Measurements from ENCODE around the gene CTNND2.

Gene CTNND2

DNA sequence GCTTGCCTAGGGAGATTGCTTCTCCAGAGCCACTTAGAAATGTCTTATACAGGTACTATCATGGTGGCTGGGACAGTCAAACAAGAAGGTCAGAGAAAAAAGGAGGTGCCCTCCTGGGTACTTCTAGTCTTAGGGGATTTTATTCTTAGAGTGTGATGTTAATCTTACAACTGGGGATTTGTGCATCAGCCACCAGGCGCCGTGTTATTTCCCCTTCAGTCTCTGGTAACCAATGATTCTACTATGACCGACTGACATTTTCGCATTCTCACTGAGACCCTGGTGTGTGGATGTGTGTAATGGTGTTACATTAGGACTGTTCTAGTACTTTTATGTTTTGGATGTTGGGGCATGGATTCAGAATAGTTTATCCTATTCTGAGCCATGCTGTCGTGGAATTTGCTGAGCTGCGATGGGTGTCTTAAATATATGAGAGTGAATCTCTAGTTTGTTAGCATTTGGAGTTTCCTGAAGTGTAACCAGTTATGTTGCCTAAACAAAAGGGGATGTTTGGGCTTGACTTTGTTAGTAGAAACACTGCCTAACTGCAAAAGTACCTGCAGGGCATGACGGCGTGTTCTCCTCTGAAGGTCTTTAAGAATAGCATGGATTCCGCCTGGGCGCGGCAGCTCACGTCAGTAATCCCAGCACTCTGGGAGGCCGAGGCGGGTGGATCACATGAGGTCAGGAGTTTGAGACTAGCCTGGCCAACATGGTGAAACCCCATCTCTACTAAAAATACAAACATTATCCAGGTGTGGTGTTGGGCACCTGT, 968.0 kb downstream of the CTNND2 start:
- no peak for TF ChIP-seq ZNF792 (tag by site-specific recombination; IDR thresholded peaks at IDR 0.05)
- TF ChIP-seq ZXDB (tag by site-specific recombination; IDR thresholded peaks at IDR 0.05) = no peak
- TF ChIP-seq KLF10 (tag by site-specific recombination; IDR thresholded peaks at IDR 0.05) = no peak
- no peak for TF ChIP-seq ZFP3 (tag by site-specific recombination; IDR thresholded peaks at IDR 0.05; ENCODE audit: low read depth)
- TF ChIP-seq, protein P1, sequence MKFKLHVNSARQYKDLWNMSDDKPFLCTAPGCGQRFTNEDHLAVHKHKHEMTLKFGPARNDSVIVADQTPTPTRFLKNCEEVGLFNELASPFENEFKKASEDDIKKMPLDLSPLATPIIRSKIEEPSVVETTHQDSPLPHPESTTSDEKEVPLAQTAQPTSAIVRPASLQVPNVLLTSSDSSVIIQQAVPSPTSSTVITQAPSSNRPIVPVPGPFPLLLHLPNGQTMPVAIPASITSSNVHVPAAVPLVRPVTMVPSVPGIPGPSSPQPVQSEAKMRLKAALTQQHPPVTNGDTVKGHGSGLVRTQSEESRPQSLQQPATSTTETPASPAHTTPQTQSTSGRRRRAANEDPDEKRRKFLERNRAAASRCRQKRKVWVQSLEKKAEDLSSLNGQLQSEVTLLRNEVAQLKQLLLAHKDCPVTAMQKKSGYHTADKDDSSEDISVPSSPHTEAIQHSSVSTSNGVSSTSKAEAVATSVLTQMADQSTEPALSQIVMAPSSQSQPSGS (tag by site-specific recombination; IDR thresholded peaks at IDR 0.05; ENCODE audit: low read depth) = no peak
- no peak for TF ChIP-seq MZF1 (tag by site-specific recombination; IDR thresholded peaks at IDR 0.05; ENCODE audit: borderline replicate concordance)
- no peak for TF ChIP-seq ZNF529 (tag by site-specific recombination; IDR thresholded peaks at IDR 0.05; ENCODE audit: insufficient replicate concordance)
- no peak for TF ChIP-seq ZNF174 (tag by site-specific recombination; IDR thresholded peaks at IDR 0.05)
- TF ChIP-seq, protein P2, sequence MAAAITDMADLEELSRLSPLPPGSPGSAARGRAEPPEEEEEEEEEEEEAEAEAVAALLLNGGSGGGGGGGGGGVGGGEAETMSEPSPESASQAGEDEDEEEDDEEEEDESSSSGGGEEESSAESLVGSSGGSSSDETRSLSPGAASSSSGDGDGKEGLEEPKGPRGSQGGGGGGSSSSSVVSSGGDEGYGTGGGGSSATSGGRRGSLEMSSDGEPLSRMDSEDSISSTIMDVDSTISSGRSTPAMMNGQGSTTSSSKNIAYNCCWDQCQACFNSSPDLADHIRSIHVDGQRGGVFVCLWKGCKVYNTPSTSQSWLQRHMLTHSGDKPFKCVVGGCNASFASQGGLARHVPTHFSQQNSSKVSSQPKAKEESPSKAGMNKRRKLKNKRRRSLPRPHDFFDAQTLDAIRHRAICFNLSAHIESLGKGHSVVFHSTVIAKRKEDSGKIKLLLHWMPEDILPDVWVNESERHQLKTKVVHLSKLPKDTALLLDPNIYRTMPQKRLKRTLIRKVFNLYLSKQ (tag by site-specific recombination; IDR thresholded peaks at IDR 0.05; ENCODE audit: borderline replicate concordance) = no peak
- no peak for TF ChIP-seq ZNF514 (tag by site-specific recombination; IDR thresholded peaks at IDR 0.05)
- TF ChIP-seq ZFP69B (tag by site-specific recombination; IDR thresholded peaks at IDR 0.05) = no peak
- no peak for TF ChIP-seq ZEB2 (tag by site-specific recombination; IDR thresholded peaks at IDR 0.05)
- TF ChIP-seq ZNF473 (tag by site-specific recombination; IDR thresholded peaks at IDR 0.05) = no peak
- TF ChIP-seq, protein P3, sequence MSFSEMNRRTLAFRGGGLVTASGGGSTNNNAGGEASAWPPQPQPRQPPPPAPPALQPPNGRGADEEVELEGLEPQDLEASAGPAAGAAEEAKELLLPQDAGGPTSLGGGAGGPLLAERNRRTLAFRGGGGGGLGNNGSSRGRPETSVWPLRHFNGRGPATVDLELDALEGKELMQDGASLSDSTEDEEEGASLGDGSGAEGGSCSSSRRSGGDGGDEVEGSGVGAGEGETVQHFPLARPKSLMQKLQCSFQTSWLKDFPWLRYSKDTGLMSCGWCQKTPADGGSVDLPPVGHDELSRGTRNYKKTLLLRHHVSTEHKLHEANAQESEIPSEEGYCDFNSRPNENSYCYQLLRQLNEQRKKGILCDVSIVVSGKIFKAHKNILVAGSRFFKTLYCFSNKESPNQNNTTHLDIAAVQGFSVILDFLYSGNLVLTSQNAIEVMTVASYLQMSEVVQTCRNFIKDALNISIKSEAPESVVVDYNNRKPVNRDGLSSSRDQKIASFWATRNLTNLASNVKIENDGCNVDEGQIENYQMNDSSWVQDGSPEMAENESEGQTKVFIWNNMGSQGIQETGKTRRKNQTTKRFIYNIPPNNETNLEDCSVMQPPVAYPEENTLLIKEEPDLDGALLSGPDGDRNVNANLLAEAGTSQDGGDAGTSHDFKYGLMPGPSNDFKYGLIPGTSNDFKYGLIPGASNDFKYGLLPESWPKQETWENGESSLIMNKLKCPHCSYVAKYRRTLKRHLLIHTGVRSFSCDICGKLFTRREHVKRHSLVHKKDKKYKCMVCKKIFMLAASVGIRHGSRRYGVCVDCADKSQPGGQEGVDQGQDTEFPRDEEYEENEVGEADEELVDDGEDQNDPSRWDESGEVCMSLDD (tag by site-specific recombination; IDR thresholded peaks at IDR 0.05) = no peak
- Histone ChIP-seq H3K27ac (ENCODE audit: extremely low read depth, low read depth, low read length) (no peak overlapping the region), H3K4me1 (ENCODE audit: control insufficient read depth, insufficient read depth, low read length) (no peaks in the 10 kb centered on the region), H3K36me3 (ENCODE audit: control insufficient read depth in 2 of 2, insufficient read depth in 1 of 2, low read length in 2 of 2) (no peaks in the 10 kb centered on the region), H3K4me3 (ENCODE audit: low read depth, low read length) (no peak overlapping the region), H3K9me3 (ENCODE audit: control insufficient read depth, insufficient read depth, low read depth, low read length) (no peaks in the 10 kb centered on the region)
- ChIA-PET CTCF (no interaction called here), POLR2A (no interaction called here)

DNA sequence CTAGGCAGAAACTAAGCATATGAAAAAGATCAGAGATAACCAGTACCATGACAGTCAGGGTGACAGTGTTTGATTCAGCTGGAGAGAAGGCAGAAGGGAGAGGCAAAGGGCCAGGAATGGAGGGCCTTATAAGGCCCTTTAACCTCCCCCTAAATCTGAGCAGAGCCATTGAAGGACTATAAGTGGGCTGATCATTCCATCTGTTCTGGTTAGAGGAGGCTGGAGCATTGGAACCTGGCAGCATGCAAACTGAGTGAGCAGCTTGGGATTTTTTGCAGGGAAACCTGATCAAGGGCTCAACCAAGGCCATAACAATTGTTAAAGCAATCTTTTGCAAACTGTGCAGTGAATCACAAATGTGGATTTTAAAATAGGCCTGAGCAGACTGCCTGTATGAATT, 968.7 kb downstream of the CTNND2 start:
- CTCF ChIA-PET = interaction anchor here (0.6 kb wide), 1 partner anchor 110 kb away, joined by 4 read pairs; no protein-coding TSS in a partner anchor
- POLR2A ChIA-PET = no interaction called here
- Histone ChIP-seq H3K4me1 (ENCODE audit: control insufficient read depth, insufficient read depth, low read length) (no peaks in the 10 kb centered on the region), H3K4me3 (ENCODE audit: low read depth, low read length) (no peak overlapping the region), H3K36me3 (ENCODE audit: control insufficient read depth in 2 of 2, insufficient read depth in 1 of 2, low read length in 2 of 2) (no peaks in the 10 kb centered on the region), H3K9me3 (ENCODE audit: control insufficient read depth, insufficient read depth, low read depth, low read length) (no peaks in the 10 kb centered on the region), H3K27ac (ENCODE audit: extremely low read depth, low read depth, low read length) (no peak overlapping the region)
- TF ChIP-seq, protein P4, sequence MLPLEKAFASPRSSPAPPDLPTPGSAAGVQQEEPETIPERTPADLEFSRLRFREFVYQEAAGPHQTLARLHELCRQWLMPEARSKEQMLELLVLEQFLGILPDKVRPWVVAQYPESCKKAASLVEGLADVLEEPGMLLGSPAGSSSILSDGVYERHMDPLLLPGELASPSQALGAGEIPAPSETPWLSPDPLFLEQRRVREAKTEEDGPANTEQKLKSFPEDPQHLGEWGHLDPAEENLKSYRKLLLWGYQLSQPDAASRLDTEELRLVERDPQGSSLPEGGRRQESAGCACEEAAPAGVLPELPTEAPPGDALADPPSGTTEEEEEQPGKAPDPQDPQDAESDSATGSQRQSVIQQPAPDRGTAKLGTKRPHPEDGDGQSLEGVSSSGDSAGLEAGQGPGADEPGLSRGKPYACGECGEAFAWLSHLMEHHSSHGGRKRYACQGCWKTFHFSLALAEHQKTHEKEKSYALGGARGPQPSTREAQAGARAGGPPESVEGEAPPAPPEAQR (tag by site-specific recombination; IDR thresholded peaks at IDR 0.05) = no peak
- TF ChIP-seq OSR2 (tag by site-specific recombination; IDR thresholded peaks at IDR 0.05) = no peak
- TF ChIP-seq, protein P5, sequence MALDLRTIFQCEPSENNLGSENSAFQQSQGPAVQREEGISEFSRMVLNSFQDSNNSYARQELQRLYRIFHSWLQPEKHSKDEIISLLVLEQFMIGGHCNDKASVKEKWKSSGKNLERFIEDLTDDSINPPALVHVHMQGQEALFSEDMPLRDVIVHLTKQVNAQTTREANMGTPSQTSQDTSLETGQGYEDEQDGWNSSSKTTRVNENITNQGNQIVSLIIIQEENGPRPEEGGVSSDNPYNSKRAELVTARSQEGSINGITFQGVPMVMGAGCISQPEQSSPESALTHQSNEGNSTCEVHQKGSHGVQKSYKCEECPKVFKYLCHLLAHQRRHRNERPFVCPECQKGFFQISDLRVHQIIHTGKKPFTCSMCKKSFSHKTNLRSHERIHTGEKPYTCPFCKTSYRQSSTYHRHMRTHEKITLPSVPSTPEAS (tag by site-specific recombination; IDR thresholded peaks at IDR 0.05) = no peak
- TF ChIP-seq ZNF133 (tag by site-specific recombination; IDR thresholded peaks at IDR 0.05) = no peak
- TF ChIP-seq ZFP69B (tag by site-specific recombination; IDR thresholded peaks at IDR 0.05) = no peak
- TF ChIP-seq, protein P6, sequence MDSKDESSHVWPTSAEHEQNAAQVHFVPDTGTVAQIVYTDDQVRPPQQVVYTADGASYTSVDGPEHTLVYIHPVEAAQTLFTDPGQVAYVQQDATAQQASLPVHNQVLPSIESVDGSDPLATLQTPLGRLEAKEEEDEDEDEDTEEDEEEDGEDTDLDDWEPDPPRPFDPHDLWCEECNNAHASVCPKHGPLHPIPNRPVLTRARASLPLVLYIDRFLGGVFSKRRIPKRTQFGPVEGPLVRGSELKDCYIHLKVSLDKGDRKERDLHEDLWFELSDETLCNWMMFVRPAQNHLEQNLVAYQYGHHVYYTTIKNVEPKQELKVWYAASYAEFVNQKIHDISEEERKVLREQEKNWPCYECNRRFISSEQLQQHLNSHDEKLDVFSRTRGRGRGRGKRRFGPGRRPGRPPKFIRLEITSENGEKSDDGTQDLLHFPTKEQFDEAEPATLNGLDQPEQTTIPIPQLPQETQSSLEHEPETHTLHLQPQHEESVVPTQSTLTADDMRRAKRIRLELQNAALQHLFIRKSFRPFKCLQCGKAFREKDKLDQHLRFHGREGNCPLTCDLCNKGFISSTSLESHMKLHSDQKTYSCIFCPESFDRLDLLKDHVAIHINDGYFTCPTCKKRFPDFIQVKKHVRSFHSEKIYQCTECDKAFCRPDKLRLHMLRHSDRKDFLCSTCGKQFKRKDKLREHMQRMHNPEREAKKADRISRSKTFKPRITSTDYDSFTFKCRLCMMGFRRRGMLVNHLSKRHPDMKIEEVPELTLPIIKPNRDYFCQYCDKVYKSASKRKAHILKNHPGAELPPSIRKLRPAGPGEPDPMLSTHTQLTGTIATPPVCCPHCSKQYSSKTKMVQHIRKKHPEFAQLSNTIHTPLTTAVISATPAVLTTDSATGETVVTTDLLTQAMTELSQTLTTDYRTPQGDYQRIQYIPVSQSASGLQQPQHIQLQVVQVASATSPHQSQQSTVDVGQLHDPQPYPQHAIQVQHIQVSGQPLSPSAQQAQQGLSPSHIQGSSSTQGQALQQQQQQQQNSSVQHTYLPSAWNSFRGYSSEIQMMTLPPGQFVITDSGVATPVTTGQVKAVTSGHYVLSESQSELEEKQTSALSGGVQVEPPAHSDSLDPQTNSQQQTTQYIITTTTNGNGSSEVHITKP (tag by site-specific recombination; IDR thresholded peaks at IDR 0.05) = no peak
- TF ChIP-seq ZNF596 (tag by site-specific recombination; IDR thresholded peaks at IDR 0.05) = no peak
- TF ChIP-seq, protein P7, sequence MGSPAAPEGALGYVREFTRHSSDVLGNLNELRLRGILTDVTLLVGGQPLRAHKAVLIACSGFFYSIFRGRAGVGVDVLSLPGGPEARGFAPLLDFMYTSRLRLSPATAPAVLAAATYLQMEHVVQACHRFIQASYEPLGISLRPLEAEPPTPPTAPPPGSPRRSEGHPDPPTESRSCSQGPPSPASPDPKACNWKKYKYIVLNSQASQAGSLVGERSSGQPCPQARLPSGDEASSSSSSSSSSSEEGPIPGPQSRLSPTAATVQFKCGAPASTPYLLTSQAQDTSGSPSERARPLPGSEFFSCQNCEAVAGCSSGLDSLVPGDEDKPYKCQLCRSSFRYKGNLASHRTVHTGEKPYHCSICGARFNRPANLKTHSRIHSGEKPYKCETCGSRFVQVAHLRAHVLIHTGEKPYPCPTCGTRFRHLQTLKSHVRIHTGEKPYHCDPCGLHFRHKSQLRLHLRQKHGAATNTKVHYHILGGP (tag by site-specific recombination; IDR thresholded peaks at IDR 0.05) = no peak
